Subcutaneous abdominal adipose tissue (tissue), 5 donors: ENCODE measurements around the gene CHST11.

Source experiments
- H3K27ac ChIP-seq: one replicate; pipeline ENCODE4 v1.7.0; 2013; ENCODE audit warnings: low read depth, mild to moderate bottlenecking, inconsistent platforms, low read length, moderate library complexity
- H3K27me3 ChIP-seq, 5 donors: one replicate each; pipeline ENCODE4 v1.7.0; 2013; ENCODE audit warnings: low read length in 5 of 5, inconsistent platforms in 1 of 5; ENCODE audit not compliant: control insufficient read depth in 5 of 5, insufficient read depth in 4 of 5
- H3K36me3 ChIP-seq, 5 donors: one replicate each; pipeline ENCODE4 v1.7.0; 2013; ENCODE audit warnings: low read length in 5 of 5; ENCODE audit not compliant: control insufficient read depth in 5 of 5, insufficient read depth in 5 of 5
- H3K4me1 ChIP-seq, 5 donors: one replicate each; pipeline ENCODE4 v1.7.0; 2013; ENCODE audit warnings: low read length in 5 of 5, mild to moderate bottlenecking in 3 of 5, moderate library complexity in 1 of 5; ENCODE audit not compliant: control insufficient read depth in 5 of 5, insufficient read depth in 5 of 5
- H3K4me3 ChIP-seq, 5 donors: one replicate each; pipeline ENCODE4 v1.7.0; 2013; ENCODE audit warnings: low read length in 5 of 5, low read depth in 1 of 5
- H3K9ac ChIP-seq, 5 donors: one replicate each; pipeline ENCODE4 v1.7.0; 2013; ENCODE audit warnings: low read length in 5 of 5, mild to moderate bottlenecking in 4 of 5, moderate library complexity in 3 of 5
- H3K9me3 ChIP-seq, 5 donors: one replicate each; pipeline ENCODE4 v1.7.0; 2013; ENCODE audit warnings: low read length in 5 of 5; ENCODE audit not compliant: control insufficient read depth in 5 of 5
- donor health status: healthy.
- donor health status: healthy.
- donor health status: healthy.
- donor health status: healthy.
- donor health status: healthy.

CHST11 gene

DNA sequence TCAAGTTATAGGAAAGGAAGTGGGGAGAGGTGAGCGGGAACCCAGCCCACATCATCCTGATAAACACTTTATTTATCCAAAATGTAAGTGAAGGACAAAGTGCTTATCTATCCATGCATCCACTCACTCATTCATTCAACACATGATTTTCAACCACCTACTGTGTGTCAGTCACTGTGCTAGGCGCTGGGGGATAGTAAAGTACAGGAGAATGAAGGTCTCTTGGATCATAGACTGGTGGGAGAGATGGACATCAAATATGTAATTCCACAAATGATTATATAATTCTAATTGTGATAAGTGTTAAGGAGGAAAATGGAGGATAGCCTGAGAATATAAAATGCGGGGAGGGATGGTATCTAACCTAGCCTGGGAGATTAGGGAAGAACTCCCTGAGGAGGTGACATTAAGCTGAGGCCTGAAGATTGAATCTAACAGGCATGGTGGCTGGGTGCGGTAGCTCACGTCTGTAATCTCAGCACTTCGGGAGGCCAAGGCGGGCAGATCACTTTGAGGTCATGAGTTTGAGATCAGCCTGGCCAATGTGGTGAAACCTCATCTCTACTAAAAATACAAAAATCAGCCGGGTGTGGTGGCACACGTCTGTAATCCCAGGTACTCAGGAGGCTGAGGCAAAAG, 41.3 kb upstream of the CHST11 start:
- peaks cover 0 to 2% (median 0%) of the 10 kb centered on the region in 5 donors for H3K27me3 ChIP-seq
- no peaks in the 10 kb centered on the region for H3K36me3 ChIP-seq
- no peak overlapping the region for H3K4me3 ChIP-seq
- no peak overlapping the region for H3K9ac ChIP-seq
- no peaks in the 10 kb centered on the region for H3K9me3 ChIP-seq
- no peaks in the 10 kb centered on the region for H3K4me1 ChIP-seq
- no peak overlapping the region for H3K27ac ChIP-seq

DNA sequence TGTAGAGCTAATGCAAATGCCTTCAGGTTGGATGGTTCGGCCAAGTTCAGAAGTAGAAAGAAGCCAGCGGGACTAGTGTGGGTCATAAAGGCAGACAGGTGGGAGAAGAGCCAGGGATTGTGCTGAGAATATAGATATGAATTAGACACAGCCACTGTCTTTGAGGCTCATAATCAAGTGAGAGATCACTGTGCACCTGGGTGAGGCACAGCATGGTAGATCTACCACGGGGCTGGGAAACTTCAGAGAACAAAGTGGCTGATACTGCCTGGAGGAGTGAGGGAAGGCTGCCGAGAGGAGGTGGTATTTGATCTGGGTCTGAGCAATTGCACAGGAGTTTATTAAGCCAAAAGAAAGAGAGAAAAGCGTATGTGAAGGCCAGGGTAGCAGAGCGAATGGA, 40.6 kb upstream of the CHST11 start:
- no peak overlapping the region for H3K4me3 ChIP-seq
- H3K36me3 ChIP-seq, result no peaks in the 10 kb centered on the region
- peaks cover 0 to 2% (median 0%) of the 10 kb centered on the region in 5 donors for H3K27me3 ChIP-seq
- H3K4me1 ChIP-seq, result no peaks in the 10 kb centered on the region
- no peak overlapping the region for H3K9ac ChIP-seq
- H3K27ac ChIP-seq, result no peak overlapping the region
- H3K9me3 ChIP-seq, result no peaks in the 10 kb centered on the region

DNA sequence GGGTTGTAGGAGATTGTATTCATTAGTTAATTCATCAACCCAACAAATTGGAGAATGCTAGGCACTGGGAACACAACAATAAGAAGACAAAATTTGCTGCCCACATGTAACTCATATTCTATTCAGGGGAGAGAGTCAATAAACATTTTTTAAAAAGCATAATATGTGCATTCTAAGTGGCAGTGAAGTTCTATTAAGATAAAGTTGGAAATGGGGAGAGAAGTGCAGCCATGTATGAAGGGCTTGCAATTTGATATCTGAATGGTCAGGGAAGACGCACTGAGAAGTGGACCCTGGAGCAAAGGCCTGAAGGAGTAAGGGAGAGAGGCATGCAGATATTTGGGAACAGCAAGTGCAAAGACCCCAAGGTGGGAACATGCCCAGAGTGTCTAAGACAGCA, 40.2 kb upstream of the CHST11 start:
- no peak overlapping the region for H3K9ac ChIP-seq
- no peaks in the 10 kb centered on the region for H3K4me1 ChIP-seq
- H3K36me3 ChIP-seq, result no peaks in the 10 kb centered on the region
- no peak overlapping the region for H3K4me3 ChIP-seq
- H3K27ac ChIP-seq, result no peak overlapping the region
- peaks cover 0 to 2% (median 0%) of the 10 kb centered on the region in 5 donors for H3K27me3 ChIP-seq
- H3K9me3 ChIP-seq, result no peaks in the 10 kb centered on the region

DNA sequence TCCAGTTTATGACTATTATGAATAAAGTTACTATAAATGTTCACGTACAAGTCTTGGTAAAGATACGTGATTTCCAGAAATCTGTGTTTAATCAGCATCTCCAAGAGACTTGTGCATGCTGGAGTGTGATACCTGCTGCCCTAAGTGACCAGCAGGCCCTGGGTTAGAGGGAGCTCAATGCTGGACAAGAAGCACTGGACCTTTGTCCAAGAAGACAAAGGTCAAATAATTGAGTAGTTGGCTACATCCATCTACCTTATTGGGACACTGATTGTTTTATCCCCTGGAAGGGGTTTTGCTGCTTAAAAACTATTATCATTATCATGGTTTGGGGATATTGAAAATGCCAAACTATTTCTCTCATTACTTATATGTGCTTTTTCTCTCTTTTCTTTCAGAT, 37.0 kb upstream of the CHST11 start:
- no peaks in the 10 kb centered on the region for H3K36me3 ChIP-seq
- H3K27me3 ChIP-seq, result no peaks in the 10 kb centered on the region
- H3K4me3 ChIP-seq, result no peak overlapping the region
- no peaks in the 10 kb centered on the region for H3K4me1 ChIP-seq
- no peak overlapping the region for H3K27ac ChIP-seq
- no peak overlapping the region for H3K9ac ChIP-seq
- H3K9me3 ChIP-seq, result no peaks in the 10 kb centered on the region

DNA sequence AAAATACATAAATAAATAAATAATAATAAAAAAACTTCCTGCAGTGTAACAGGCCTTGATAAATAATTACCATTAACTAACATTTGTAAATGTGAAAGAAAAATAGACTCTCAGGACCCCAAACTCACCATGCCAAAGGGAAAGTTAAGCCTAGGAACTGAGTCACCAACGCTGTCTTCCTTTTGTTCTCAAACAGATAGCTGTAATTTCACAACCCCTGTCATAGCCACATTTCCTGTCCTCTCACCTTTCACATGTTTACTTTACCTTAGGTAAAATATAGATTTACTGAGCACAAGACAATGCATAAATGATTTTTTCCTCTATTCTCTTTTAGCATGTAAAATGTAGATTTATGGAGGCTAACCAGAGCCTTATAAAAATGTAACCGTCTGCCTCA, 35.9 kb upstream of the CHST11 start:
- Histone ChIP-seq H3K4me1 (no peaks in the 10 kb centered on the region), H3K36me3 (no peaks in the 10 kb centered on the region), H3K9me3 (no peaks in the 10 kb centered on the region), H3K4me3 (no peak overlapping the region), H3K27ac (no peak overlapping the region), H3K9ac (no peak overlapping the region), H3K27me3 (no peaks in the 10 kb centered on the region)

DNA sequence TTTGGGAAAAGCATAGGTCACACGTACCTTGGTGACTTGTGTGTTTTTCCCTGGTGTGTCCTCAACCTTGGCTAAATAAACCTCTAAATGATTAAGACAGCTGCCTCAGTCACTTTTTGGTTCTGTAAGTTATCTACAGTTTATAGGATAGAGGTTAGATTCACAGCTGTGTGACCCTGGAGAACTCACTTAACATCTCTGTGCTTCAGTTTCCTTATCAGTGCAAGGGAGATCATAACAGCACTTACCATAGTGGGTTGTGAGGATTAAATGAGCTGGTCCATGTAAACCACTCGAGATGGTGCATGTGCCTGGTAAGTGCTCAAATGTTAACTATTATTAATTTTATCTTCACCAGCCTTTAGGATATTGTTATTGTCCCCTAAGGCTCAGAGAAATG, 35.4 kb upstream of the CHST11 start:
- H3K36me3 ChIP-seq, result no peaks in the 10 kb centered on the region
- no peak overlapping the region for H3K27ac ChIP-seq
- H3K27me3 ChIP-seq, result no peaks in the 10 kb centered on the region
- no peak overlapping the region for H3K4me3 ChIP-seq
- H3K4me1 ChIP-seq, result no peaks in the 10 kb centered on the region
- no peaks in the 10 kb centered on the region for H3K9me3 ChIP-seq
- H3K9ac ChIP-seq, result no peak overlapping the region

DNA sequence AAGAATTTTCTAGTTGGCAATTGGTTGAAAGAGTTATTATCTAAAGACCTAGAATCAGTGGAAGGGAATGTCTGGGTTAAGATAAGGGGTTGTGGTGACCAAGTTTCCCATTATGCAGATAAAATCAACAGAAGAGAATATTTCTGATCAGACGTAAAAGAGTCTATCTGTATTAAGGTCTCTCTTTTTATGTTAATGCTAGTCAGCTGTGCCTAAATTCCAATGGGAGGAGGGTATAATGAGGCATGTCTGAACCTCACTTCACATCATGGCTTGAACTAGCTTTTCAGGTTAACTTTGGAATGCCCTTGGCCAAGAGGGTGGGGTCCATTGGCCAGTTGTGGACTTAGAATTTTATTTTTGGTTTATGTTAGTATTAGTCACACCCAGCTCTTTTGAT, 34.3 kb upstream of the CHST11 start:
- H3K27ac ChIP-seq, result no peak overlapping the region
- no peaks in the 10 kb centered on the region for H3K27me3 ChIP-seq
- H3K36me3 ChIP-seq, result no peaks in the 10 kb centered on the region
- no peaks in the 10 kb centered on the region for H3K4me1 ChIP-seq
- H3K9ac ChIP-seq, result no peak overlapping the region
- H3K9me3 ChIP-seq, result no peaks in the 10 kb centered on the region
- no peak overlapping the region for H3K4me3 ChIP-seq

DNA sequence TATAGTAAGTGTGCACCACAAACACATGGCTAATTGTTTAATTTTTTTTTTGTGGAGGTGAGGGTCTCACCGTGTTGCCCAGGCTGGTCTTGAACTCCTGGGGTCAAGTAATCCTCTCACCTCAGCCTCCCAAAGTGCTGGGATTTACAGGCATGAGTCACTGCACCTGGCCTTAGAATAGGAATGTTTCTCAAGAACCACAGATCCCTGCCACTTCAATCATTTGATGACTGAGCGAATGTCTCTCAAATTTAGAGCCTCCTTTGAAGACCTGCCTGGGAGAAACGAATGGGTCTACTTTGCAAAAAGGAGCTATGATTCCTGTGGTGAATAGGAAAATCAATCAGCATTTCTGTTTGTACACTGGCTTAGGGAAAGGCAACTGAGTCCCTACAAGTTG, 33.5 kb upstream of the CHST11 start:
- Histone ChIP-seq H3K9me3 (no peaks in the 10 kb centered on the region), H3K4me3 (no peak overlapping the region)

DNA sequence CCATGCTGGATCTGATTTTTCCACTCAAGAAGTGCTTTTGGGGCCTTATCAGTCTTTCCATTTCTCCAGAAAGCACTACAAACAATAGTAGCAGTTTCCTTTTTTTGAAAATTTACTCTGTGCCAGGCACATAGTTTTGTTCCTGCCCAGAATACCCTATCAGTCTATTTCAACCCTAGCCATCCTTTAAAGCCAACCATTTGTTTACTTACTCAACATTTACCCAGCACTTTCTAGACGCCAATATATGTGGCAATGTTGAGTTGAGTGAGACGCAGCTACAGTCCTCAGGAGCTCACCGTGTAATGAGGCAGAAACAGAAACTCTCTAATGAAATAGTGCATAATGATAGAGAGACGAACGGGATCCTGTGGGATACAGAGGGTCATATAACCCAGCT, 32.9 kb upstream of the CHST11 start:
- peaks cover 0 to 2% (median 0%) of the 10 kb centered on the region in 5 donors for H3K9me3 ChIP-seq
- H3K4me3 ChIP-seq, result no peak overlapping the region
- H3K9ac ChIP-seq, result no peak overlapping the region
- no peaks in the 10 kb centered on the region for H3K4me1 ChIP-seq
- H3K36me3 ChIP-seq, result no peaks in the 10 kb centered on the region
- no peaks in the 10 kb centered on the region for H3K27me3 ChIP-seq
- H3K27ac ChIP-seq, result no peak overlapping the region

More for the DNA sequence above, 33.5 kb upstream of the CHST11 start:
- H3K36me3 ChIP-seq, result no peaks in the 10 kb centered on the region
- no peaks in the 10 kb centered on the region for H3K27me3 ChIP-seq
- H3K9ac ChIP-seq, result no peak overlapping the region
- no peaks in the 10 kb centered on the region for H3K4me1 ChIP-seq
- H3K27ac ChIP-seq, result no peak overlapping the region

DNA sequence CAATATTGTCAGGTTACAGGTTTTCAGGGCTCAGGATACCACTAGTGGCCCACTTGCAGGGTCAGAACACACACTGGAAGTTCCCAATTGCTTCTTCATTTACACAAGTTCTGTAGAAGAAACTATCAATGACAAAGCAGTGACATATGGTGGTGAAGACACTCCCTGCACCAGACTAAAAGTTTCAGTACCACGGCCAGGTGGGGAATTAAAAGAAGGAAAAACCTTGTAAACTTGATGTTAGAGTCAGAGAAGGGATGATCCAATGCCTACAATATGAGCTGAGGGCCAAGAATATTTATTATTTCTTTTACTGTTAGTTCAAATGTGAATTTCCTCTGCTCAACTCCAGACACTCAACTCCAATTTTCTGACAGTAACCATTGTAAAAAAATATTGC, 31.8 kb upstream of the CHST11 start:
- H3K9ac ChIP-seq, result no peak overlapping the region
- H3K27me3 ChIP-seq, result no peaks in the 10 kb centered on the region
- no peaks in the 10 kb centered on the region for H3K4me1 ChIP-seq
- H3K36me3 ChIP-seq, result no peaks in the 10 kb centered on the region
- no peak overlapping the region for H3K27ac ChIP-seq
- peaks cover 0 to 3% (median 0%) of the 10 kb centered on the region in 5 donors for H3K9me3 ChIP-seq
- H3K4me3 ChIP-seq, result no peak overlapping the region

DNA sequence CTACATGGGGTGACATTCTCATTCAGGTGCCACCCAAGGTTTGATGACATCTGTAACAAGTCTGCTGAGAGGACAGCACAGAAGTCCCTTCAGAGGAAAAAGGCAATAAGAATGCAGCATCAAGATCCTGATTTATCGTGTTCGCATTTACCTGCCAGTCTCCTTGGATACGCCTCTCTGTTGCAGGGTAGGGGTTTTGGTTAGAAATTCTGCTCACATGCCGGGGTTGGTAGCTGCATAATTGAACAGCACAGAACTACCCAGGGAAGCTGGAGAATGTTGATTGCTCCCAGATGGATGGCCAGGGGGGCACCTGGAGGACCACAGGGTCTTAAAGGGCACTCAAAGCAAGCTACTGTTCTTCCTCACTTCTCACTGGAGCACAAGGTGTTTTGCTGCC, 31.1 kb upstream of the CHST11 start:
- no peaks in the 10 kb centered on the region for H3K27me3 ChIP-seq
- no peak overlapping the region for H3K27ac ChIP-seq
- H3K4me1 ChIP-seq, result no peaks in the 10 kb centered on the region
- H3K9me3 ChIP-seq, result peaks cover 0 to 3% (median 0%) of the 10 kb centered on the region in 5 donors
- no peak overlapping the region for H3K9ac ChIP-seq
- H3K36me3 ChIP-seq, result no peaks in the 10 kb centered on the region
- no peak overlapping the region for H3K4me3 ChIP-seq
